BE2C (cell line): ENCODE measurements around the gene ENGASE.

ENCODE experiments used
- DNase-seq: peaks from one replicate; pipeline ENCODE4 v3.0.0-alpha.2; 2020
- H3K27me3 ChIP-seq: fragments of 250-450 bp; sonication (Bioruptor Pico); 2 replicates; pipeline ENCODE4 v1.5.1; 2020; ENCODE audit warnings: mild to moderate bottlenecking
- H3K36me3 ChIP-seq: fragments of 250-450 bp; sonication (Bioruptor Pico); 2 replicates; pipeline ENCODE4 v1.5.1; 2020; ENCODE audit warnings: mild to moderate bottlenecking
- H3K4me1 ChIP-seq: fragments of 250-450 bp; sonication (Bioruptor Pico); 2 replicates; pipeline ENCODE4 v1.5.1; 2020
- H3K4me3 ChIP-seq: 2 replicates; pipeline ENCODE4 v1.5.1; 2011; ENCODE audit warnings: low read depth, low read length
- H3K9me3 ChIP-seq: fragments of 250-450 bp; sonication (Bioruptor Pico); 2 replicates; pipeline ENCODE4 v1.5.1; 2020
- CTCF ChIP-seq: IDR thresholded peaks from 2 replicates; pipeline ENCODE4 v1.5.1; 2012; ENCODE audit warnings: mild to moderate bottlenecking, low read depth, low read length

Gene ENGASE

DNA sequence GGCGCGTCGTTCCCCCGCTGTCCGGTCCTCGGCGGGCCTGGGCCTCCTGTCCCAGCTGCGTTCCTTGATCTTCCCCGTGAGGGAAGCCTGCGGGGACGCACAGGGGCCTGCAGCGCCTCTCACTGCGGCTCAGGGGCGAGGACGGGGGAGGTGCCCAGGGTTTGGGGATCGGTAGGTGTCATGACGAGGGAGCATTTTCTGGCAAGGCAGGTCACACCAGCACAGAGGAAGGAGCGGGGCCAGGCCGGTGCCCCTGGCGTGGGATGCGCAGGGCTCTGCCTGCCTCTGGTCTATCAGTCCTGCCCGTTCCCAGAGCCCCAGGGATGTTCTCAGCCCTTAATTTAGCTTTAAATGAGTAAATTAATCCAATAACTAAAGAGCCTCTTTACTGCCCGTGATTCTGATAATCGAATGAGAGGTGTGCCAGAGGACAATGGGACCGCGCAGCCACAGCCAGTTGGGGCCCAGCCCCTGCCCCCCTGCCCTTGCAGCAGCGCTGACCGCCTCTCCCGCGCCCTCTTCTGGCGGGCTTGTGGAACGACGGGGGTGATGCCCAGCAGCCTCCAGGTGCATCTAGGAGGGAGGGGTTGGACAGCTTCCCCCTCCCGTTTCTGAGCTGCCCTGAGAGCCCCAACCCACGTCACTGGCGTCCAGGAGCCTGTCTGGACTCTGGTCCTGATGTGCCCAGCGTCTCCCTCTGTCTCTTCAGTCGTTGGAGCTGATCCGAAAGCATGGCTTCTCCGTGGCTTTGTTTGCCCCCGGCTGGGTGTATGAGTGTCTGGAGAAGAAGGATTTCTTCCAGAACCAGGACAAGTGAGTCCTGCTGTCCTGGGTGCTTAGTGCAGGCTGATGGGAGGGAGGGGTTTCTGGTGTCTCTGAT lies 7.9 kb downstream of the ENGASE start:
- peak; percentile 82 for DNase-seq
- H3K27me3 ChIP-seq: no peaks in the 10 kb centered on the region
- TF ChIP-seq CTCF: peak; percentile 85

GRCh38 chr17:79083191-79083971 lies 8.8 kb downstream of the ENGASE start:
- H3K9me3 ChIP-seq: no peaks in the 10 kb centered on the region
- H3K4me3 ChIP-seq: no peak overlapping the region
- H3K36me3 ChIP-seq: peaks cover 7% of the 10 kb centered on the region
- H3K27me3 ChIP-seq: peaks cover under 1% of the 10 kb centered on the region; the same call in 1 of the 2 replicates
- TF ChIP-seq CTCF: no peak
- DNase-seq: no peak
- H3K4me1 ChIP-seq: peaks cover 10% of the 10 kb centered on the region

More for the DNA sequence above, 7.9 kb downstream of the ENGASE start:
- Histone ChIP-seq H3K4me1 (peaks cover 10% of the 10 kb centered on the region), H3K4me3 (no peak overlapping the region), H3K36me3 (peaks cover 7% of the 10 kb centered on the region), H3K9me3 (no peaks in the 10 kb centered on the region)

GRCh38 chr17:79084291-79085153 lies 9.9 kb downstream of the ENGASE start:
- no peak overlapping the region for H3K4me3 ChIP-seq
- no peak for DNase-seq
- H3K9me3 ChIP-seq: no peaks in the 10 kb centered on the region
- peaks cover 10% of the 10 kb centered on the region for H3K4me1 ChIP-seq
- H3K27me3 ChIP-seq: peaks cover 5% of the 10 kb centered on the region
- H3K36me3 ChIP-seq: peaks cover 7% of the 10 kb centered on the region
- no peak for TF ChIP-seq CTCF

- H3K4me3 ChIP-seq: no peak overlapping the region
- TF ChIP-seq CTCF: no peak
- peaks cover 4% of the 10 kb centered on the region for H3K36me3 ChIP-seq
Measured at GRCh38 chr17:79085154-79085920, 10.7 kb downstream of the ENGASE start.

DNA sequence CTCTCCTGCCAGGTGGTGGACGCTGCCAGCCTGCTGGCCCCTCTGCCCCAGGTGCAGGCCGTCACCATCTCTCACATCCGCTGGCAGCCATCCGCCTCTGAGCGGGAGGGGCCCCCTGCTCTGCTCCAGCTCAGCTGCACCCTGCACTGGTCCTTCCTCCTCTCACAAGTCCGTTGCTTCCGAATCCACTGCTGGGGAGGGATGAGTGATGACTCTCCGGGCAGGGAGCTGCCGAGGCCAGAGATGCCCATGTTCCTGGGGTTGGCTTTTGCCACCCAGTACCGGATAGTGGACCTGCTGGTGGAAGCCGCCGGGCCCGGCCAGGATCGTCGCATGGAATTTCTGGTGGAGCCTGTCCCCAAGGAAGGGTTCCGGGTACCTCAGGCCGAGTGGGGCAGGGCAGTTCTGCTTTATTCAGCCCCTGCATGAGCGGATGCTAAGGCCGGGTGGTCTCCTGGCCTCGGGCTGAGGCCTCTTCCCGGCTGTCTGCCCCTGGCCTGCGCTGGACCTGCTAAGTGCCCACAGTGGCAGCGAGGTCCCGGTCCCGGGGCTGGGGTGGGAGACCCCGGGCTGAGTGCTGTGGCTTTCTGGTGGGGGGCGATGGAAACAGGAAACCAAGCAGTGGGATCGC lies 11.4 kb downstream of the ENGASE start:
- no peak for DNase-seq
- H3K9me3 ChIP-seq: no peaks in the 10 kb centered on the region
- H3K4me1 ChIP-seq: peaks cover 10% of the 10 kb centered on the region
- peaks cover 14% of the 10 kb centered on the region for H3K27me3 ChIP-seq
- no peak for TF ChIP-seq CTCF
- H3K36me3 ChIP-seq: no peaks in the 10 kb centered on the region; the same call in 1 of the 2 replicates
- no peak overlapping the region for H3K4me3 ChIP-seq

More at GRCh38 chr17:79085154-79085920, 10.7 kb downstream of the ENGASE start:
- Histone ChIP-seq H3K4me1 (peaks cover 10% of the 10 kb centered on the region), H3K9me3 (no peaks in the 10 kb centered on the region), H3K27me3 (peaks cover 13% of the 10 kb centered on the region)
- no peak for DNase-seq
